22Rv1 (cell line): ENCODE data around the gene MYMX.

Experiments
- H3K27ac ChIP-seq: fragments of 450-650 bp; 2 replicates; pipeline ENCODE4 v1.5.1; 2017
- ZFX ChIP-seq: fragments of 450-650 bp; IDR thresholded peaks from 2 replicates; pipeline ENCODE4 v1.6.1; 2017; ENCODE audit warnings: antibody characterized with exemption, borderline replicate concordance
- TF ChIP-seq, protein P1 (sequence below): fragments of 450-650 bp; IDR thresholded peaks from 2 replicates; pipeline ENCODE4 v1.5.1; 2017; ENCODE audit warnings: mild to moderate bottlenecking

Gene MYMX

DNA sequence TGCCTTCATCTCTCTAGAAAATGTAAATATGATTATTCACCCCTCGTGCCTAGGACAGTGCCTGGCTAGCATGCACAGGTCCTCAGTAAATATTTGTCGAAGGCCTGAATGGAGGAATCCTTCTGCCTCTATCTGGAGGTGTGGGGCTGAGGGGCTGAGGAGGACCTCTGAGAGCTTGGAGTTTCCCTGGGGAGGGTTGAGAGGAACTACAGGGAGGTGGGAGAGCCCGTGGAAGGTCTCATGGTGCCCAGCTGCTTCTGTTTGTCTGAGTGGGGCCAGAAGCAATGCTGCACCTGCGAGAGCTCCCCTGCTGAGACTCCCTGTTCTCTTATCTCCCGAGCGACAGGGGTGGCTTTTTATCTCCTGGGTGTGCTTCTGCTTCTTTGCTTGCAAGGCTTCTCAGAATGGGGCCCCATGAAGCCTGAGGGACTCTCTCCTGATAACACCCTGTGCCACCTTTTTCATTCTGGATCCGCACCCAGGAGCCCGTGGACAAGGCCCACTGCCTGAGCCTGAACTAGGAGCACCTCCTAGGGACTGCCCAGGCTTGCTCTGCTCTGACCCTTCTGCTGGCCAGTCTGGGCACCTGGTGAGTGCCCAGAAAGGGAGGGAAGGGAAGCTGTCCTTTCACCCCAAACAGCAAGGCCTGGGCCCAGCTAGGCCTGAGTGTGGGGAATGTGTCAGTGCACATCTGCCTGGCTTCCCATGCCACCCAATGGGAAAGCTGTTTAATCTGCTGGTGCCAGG lies 9.0 kb downstream of the MYMX start:
- TF ChIP-seq, protein P1, sequence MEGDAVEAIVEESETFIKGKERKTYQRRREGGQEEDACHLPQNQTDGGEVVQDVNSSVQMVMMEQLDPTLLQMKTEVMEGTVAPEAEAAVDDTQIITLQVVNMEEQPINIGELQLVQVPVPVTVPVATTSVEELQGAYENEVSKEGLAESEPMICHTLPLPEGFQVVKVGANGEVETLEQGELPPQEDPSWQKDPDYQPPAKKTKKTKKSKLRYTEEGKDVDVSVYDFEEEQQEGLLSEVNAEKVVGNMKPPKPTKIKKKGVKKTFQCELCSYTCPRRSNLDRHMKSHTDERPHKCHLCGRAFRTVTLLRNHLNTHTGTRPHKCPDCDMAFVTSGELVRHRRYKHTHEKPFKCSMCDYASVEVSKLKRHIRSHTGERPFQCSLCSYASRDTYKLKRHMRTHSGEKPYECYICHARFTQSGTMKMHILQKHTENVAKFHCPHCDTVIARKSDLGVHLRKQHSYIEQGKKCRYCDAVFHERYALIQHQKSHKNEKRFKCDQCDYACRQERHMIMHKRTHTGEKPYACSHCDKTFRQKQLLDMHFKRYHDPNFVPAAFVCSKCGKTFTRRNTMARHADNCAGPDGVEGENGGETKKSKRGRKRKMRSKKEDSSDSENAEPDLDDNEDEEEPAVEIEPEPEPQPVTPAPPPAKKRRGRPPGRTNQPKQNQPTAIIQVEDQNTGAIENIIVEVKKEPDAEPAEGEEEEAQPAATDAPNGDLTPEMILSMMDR = no peak
- TF ChIP-seq ZFX = no peak
- no peak overlapping the region; the same call in 1 of the 2 replicates for H3K27ac ChIP-seq

DNA sequence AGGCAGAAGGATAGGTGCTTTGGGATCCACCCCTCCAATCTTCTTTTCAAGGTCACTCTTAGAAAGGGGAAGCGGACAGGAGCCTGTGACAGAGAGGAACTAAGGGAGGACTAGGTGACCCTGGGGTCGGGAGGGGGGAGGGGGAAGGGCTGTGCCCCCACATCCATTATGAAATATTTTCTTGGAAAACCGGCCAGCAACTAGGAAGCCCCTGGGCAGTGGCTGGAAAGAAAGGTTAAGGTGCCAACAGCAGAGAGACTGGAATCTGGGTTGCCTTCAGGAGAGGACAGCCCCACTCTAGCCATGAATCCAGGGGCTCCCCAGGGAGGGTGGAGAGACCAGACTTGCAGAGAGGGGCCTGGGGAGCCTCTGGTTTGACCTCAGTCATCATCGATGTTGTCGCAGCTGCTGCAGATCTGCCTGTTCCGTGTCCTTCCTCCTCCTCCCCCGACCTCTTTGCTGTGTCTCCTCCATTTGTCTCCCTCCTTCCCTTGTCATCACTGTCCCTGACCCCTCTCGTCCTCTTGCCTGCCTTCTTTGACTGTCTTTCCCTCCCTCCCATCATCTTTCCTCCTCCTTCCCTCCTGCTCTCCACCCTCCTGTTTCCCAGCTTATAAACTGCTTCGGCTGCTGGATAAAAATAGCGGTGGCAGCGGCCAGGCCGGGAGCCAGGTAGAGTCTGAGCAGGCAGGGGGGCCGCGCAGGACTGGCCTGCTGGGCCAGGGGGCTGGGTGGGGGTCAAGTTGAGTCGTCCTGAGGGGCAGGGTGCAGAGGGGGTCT lies 9.8 kb downstream of the MYMX start:
- TF ChIP-seq ZFX = no peak
- TF ChIP-seq, protein P1 = no peak
- H3K27ac ChIP-seq = no peak overlapping the region

DNA sequence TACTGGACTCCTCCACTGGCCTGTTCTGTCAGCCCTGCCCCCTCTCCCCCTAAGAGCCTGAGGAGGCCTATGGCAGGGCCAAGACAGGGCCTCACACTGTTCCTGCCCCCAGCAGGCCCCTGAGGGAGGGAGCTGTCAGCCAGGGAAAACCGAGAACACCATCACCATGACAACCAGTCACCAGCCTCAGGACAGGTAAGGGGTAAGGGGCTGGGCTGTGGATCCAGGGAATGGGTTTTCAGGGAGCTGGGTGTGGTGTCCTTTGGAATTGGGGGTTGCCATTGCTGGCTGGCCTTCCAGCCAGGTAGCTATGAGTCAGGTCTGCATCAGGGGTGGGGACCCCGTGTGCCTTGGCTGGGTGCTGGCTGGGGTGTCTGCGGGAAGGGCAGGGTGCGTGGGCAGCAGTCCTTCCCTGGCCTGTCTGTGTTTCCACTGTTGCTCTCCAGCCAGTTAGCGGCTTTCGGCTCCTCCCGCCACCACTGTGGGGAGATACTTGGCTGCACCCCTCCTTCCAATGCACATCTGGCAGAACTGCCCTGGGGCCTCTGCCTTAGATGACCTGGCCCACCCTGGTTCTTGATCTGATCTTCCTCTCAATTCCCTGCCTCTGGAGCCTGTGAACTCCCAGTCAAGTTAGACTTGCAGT lies 10.5 kb downstream of the MYMX start:
- no peak overlapping the region for H3K27ac ChIP-seq
- TF ChIP-seq, protein P1 = no peak
- no peak for TF ChIP-seq ZFX

DNA sequence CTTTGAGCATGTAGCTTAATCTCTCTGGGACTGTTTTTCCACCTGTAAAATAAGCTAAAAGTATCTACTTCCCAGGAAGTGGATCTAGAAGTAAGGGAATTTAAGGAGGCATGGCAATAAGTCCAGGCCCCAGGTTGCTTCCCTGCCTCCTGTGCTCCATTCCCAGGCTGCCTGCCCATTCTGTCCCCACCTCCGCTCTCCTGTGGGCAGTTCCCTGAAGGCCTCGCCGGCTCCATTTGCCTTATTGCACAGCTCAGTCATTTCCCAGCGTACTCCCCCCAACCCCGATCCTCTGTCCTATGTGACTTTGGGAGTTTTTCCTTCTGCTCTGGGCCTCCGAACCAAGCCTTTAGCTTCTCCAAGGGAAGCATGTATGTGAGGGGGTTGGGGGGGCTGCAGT lies 11.3 kb downstream of the MYMX start:
- H3K27ac ChIP-seq = no peak overlapping the region
- TF ChIP-seq, protein P1 = no peak
- TF ChIP-seq ZFX = no peak

DNA sequence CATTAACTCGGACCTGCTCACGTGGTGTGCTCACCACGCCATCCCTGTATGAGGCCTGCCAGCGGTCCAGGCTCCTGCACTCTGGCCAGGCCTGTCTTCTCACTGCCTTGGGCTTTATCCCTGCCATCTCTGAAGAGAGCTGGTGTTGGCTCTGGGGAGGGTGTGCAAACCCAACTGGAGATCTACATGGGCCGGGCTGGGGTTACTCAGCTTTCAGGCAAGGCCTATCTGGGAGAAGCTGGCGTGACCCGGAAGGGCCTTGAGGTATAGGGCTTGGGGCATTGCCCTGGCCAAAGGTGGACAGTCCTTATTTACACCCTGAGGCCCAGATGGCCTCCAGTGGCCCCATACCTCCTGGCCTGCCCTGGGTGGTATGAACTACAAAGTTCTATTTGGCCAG lies 11.7 kb downstream of the MYMX start:
- no peak overlapping the region for H3K27ac ChIP-seq
- TF ChIP-seq ZFX = no peak
- TF ChIP-seq, protein P1 = no peak

DNA sequence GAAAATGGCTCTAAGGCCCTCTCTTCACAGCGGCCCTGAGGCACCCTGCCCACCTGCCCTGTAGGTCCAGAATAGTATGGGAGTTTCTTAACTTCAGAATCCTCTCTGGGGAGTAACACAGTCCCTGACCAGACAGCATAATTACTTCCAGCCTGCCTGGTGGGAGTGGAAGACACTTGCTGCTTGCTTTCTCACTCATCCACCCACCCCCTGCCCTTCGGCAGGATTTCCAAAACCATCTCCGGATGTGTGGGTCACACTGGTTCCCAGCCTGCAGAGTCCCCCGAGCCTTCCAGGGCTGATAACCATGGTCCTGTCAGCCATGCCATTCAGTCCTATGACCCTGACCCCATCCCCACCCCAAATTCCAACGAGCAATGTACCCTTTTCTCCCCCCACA lies 12.1 kb downstream of the MYMX start:
- TF ChIP-seq ZFX = no peak
- TF ChIP-seq, protein P1 = no peak
- H3K27ac ChIP-seq = no peak overlapping the region
